ENCODE results near the gene TNNT1. TPM values are rescaled to one million over a fixed set of nuclear protein-coding genes. Genes with fewer than 3 reads are reported as not detected.

TNNT1 gene
- total RNA-seq, 1 donor from 2014 or later: 8.3 TPM

GRCh38 chr19:55086730-55087541, 62.1 kb downstream of the TNNT1 start:
- no peaks in the 10 kb centered on the region for H3K9me3 Mint-ChIP-seq (ENCODE audit: unreplicated experiment)
- DNase-seq (ENCODE audit: low read depth) (peak; percentile 84), FAIRE-seq (no peak)
- peak overlapping the region; percentile 62 for H3K27ac Mint-ChIP-seq (ENCODE audit: unreplicated experiment)
- Histone ChIP-seq H3K9me3 (ENCODE audit: insufficient read depth, low read depth, low read length) (peaks cover 4% of the 10 kb centered on the region), H2AFZ (ENCODE audit: low read depth, low read length) (peak overlapping the region; percentile 68), H3K79me2 (ENCODE audit: insufficient read depth, low read length) (no peaks in the 10 kb centered on the region), H3K27ac (ENCODE audit: low read depth, low read length) (no peak overlapping the region), H3K36me3 (ENCODE audit: insufficient read depth, low read length) (no peaks in the 10 kb centered on the region), H3K4me2 (ENCODE audit: low read length) (peak overlapping the region; percentile 91), H3K27me3 (ENCODE audit: insufficient read depth, low read length) (peaks cover 38% of the 10 kb centered on the region), H3K4me3 (ENCODE audit: insufficient read depth, low read depth, low read length) (peak overlapping the region; percentile 59), H3K9ac (ENCODE audit: low read length) (peak overlapping the region; percentile 65), H3K4me1 (ENCODE audit: insufficient read depth, low read length) (peaks cover 22% of the 10 kb centered on the region), H4K20me1 (ENCODE audit: insufficient read depth, low read length) (peaks cover 37% of the 10 kb centered on the region)
- peaks cover 14% of the 10 kb centered on the region for H3K4me1 Mint-ChIP-seq (ENCODE audit: low read depth, unreplicated experiment)
- peaks cover 6% of the 10 kb centered on the region for H3K36me3 Mint-ChIP-seq (ENCODE audit: low read depth, unreplicated experiment)
- H3K27me3 Mint-ChIP-seq (ENCODE audit: low read depth, unreplicated experiment): peaks cover 25% of the 10 kb centered on the region
- TF ChIP-seq, protein P1, sequence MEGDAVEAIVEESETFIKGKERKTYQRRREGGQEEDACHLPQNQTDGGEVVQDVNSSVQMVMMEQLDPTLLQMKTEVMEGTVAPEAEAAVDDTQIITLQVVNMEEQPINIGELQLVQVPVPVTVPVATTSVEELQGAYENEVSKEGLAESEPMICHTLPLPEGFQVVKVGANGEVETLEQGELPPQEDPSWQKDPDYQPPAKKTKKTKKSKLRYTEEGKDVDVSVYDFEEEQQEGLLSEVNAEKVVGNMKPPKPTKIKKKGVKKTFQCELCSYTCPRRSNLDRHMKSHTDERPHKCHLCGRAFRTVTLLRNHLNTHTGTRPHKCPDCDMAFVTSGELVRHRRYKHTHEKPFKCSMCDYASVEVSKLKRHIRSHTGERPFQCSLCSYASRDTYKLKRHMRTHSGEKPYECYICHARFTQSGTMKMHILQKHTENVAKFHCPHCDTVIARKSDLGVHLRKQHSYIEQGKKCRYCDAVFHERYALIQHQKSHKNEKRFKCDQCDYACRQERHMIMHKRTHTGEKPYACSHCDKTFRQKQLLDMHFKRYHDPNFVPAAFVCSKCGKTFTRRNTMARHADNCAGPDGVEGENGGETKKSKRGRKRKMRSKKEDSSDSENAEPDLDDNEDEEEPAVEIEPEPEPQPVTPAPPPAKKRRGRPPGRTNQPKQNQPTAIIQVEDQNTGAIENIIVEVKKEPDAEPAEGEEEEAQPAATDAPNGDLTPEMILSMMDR (IDR thresholded peaks at IDR 0.05; ENCODE audit: insufficient read depth, low read depth, low read length): no peak
- no peak for TF ChIP-seq EZH2 (IDR thresholded peaks at IDR 0.05; ENCODE audit: insufficient read depth, low read length)
- peak overlapping the region; percentile 82 for H3K4me3 Mint-ChIP-seq (ENCODE audit: unreplicated experiment)

DNA sequence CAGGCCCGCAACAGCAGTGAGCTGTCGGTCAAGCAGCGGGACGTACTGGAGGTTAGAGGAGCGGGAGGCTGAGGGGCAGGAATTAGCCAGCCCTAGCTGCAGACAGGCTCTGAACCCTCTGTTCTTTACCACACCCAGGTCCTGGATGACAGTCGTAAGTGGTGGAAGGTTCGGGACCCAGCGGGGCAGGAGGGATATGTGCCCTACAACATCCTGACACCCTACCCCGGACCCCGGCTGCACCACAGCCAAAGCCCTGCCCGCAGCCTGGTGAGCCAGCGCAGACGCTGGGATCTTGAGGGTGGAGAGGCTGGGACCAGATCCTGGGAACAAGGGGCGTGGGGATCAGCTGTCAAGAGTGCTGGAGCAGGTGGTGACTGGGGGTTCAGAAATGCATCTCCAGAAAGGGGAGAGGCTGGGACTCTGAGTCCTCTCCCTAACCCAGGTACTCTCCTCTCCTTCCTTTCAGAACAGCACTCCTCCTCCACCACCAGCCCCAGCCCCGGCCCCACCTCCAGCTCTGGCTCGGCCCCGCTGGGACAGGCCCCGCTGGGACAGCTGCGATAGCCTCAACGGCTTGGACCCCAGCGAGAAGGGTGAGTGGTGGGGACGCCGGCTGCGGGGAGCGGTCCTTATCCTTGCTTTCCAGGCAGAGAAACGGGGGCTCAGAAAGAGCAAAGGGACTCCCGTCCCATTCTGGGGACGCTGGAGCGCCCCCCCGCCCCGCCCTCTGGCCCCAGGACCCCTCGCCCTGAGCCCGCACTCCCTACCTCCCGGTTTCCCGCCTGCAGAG, 62.9 kb downstream of the TNNT1 start:
- Histone ChIP-seq H3K4me3 (ENCODE audit: insufficient read depth, low read depth, low read length) (peak overlapping the region; percentile 52), H3K4me1 (ENCODE audit: insufficient read depth, low read length) (peaks cover 28% of the 10 kb centered on the region), H3K27ac (ENCODE audit: low read depth, low read length) (no peak overlapping the region), H3K79me2 (ENCODE audit: insufficient read depth, low read length) (no peaks in the 10 kb centered on the region), H3K36me3 (ENCODE audit: insufficient read depth, low read length) (no peaks in the 10 kb centered on the region), H3K27me3 (ENCODE audit: insufficient read depth, low read length) (peaks cover 44% of the 10 kb centered on the region), H3K4me2 (ENCODE audit: low read length) (peak overlapping the region; percentile 91), H4K20me1 (ENCODE audit: insufficient read depth, low read length) (peaks cover 37% of the 10 kb centered on the region), H2AFZ (ENCODE audit: low read depth, low read length) (no peak overlapping the region), H3K9ac (ENCODE audit: low read length) (no peak overlapping the region), H3K9me3 (ENCODE audit: insufficient read depth, low read depth, low read length) (peaks cover 4% of the 10 kb centered on the region)
- Mint-ChIP-seq H3K27ac (ENCODE audit: unreplicated experiment) (no peak overlapping the region), H3K27me3 (ENCODE audit: low read depth, unreplicated experiment) (peaks cover 25% of the 10 kb centered on the region), H3K4me3 (ENCODE audit: unreplicated experiment) (peak overlapping the region; percentile 67), H3K36me3 (ENCODE audit: low read depth, unreplicated experiment) (peaks cover 6% of the 10 kb centered on the region), H3K9me3 (ENCODE audit: unreplicated experiment) (no peaks in the 10 kb centered on the region), H3K4me1 (ENCODE audit: low read depth, unreplicated experiment) (peaks cover 14% of the 10 kb centered on the region)
- TF ChIP-seq, protein P1 (IDR thresholded peaks at IDR 0.05; ENCODE audit: insufficient read depth, low read depth, low read length): no peak
- TF ChIP-seq EZH2 (IDR thresholded peaks at IDR 0.05; ENCODE audit: insufficient read depth, low read length): peak; percentile 77
- FAIRE-seq (no peak), DNase-seq (ENCODE audit: low read depth) (no peak)

All from astrocyte (in vitro differentiated cells and primary cell).